Skeletal muscle tissue (tissue), 4 donors: ENCODE results near the gene SLC4A8. TPM values are rescaled to one million over a fixed set of nuclear protein-coding genes. Genes with fewer than 3 reads are reported as not detected.

Experiments
- H3K27ac ChIP-seq: one replicate; pipeline ENCODE4 v1.7.0; 2013; ENCODE audit warnings: mild to moderate bottlenecking, low read depth, low read length, inconsistent platforms
- H3K27me3 ChIP-seq, 3 donors: one replicate each; pipeline ENCODE4 v1.7.0; 2013; ENCODE audit warnings: low read length in 3 of 3; ENCODE audit not compliant: control insufficient read depth in 3 of 3, insufficient read depth in 3 of 3
- H3K36me3 ChIP-seq, 3 donors: one replicate each; pipeline ENCODE4 v1.7.0; 2013; ENCODE audit warnings: low read length in 3 of 3; ENCODE audit not compliant: control insufficient read depth in 3 of 3, insufficient read depth in 3 of 3
- H3K4me1 ChIP-seq, 3 donors: one replicate each; pipeline ENCODE4 v1.7.0; 2013; ENCODE audit warnings: low read length in 3 of 3, mild to moderate bottlenecking in 3 of 3; ENCODE audit not compliant: control insufficient read depth in 3 of 3, insufficient read depth in 3 of 3
- H3K4me3 ChIP-seq, 3 donors: one replicate each; pipeline ENCODE4 v1.7.0; 2013; ENCODE audit warnings: low read length in 3 of 3
- H3K9ac ChIP-seq, 3 donors: one replicate each; pipeline ENCODE4 v1.7.0; 2013; ENCODE audit warnings: low read length in 3 of 3, mild to moderate bottlenecking in 3 of 3, moderate library complexity in 2 of 3, low read depth in 1 of 3
- H3K9me3 ChIP-seq, 3 donors: one replicate each; pipeline ENCODE4 v1.7.0; 2013; ENCODE audit warnings: low read length in 3 of 3; ENCODE audit not compliant: control insufficient read depth in 3 of 3
- total RNA-seq: library from RNA; depleted of rRNA; stranded (reverse); fragments of >200 nt; gene quantifications from one replicate; pipeline ENCODE4 v1.2.3, GENCODE V29; 2014
- donor health status: Osteomylitis.

Gene SLC4A8
- 0.52 TPM for total RNA-seq

DNA sequence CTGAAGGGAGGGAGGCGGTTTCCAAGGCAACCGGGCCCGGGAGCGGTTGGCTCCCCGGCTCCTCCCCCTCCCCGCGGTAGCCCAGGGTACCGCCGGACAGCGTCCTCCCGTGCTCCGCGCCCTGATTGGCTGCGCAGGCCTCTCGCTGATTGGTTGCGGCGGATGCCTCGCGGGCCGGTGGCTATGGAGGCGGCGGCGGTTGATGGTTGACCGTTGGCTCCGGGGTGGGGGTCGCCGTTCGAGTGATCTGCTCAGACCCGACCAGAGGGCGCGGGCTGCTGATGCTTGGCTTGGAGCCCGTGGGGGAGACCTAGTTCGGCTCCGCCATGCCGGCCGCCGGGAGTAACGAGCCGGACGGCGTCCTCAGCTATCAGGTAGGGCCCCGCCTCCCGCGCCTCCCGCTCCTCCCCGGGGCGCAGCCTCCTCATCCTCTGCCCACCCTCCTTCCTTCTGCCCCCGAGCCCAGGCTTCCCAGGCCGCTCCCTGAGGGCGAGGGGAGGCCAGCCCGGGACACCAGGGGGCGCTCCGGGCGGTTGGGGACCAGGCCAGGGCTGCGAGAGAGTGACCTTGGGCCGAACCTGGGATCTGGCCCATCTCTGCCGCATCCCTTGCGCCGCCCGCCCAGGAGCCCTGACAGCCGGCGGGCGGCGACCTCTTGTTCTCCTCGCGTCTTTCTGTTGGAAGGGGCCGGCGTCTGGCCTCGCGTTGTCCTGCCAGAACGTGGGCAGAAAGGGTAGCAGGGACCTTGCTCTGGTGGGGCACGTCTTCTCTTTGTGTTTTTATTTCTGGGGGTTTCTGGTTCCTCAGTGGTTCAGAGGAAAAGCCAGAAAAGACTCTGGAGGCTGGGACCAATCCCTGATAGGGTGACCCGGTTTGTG, at the start of gene SLC4A8:
SLC4A8 (plus strand) TSS at position 170 of the 878 bp plus-strand sequence; CDS start at position 327, 157 bp downstream.
- Histone ChIP-seq H3K36me3 (no peaks in the 10 kb centered on the region), H3K9me3 (no peaks in the 10 kb centered on the region), H3K9ac (no peak within 1 kb of the TSS), H3K4me3 (peak within 1 kb of the TSS; percentile 27 to 51 (median 35)), H3K4me1 (peaks cover 0 to 8% (median 0%) of the 10 kb centered on the region in 3 donors), H3K27ac (no peak within 1 kb of the TSS), H3K27me3 (peaks cover 22 to 39% (median 25%) of the 10 kb centered on the region in 3 donors)

DNA sequence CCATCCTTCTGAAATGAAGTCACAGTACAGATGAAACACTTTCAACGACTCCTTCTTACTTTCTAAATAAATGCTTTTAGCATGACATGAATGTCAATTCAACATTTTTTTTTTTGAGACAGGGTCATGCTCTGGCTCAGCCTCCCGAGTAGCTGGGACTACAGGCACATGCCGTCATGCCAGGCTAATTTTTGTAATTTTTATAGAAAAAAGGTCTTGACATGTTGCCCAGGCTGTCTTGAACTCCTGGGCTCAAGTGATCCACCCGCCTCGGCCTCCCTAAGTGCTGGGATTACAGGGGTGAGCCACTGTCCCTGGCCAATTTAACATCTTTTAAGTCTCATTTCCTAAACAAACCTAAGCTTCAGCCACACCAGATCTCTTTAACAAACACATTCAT, 49.8 kb upstream of the SLC4A8 start:
- no peaks in the 10 kb centered on the region for H3K9me3 ChIP-seq
- H3K4me1 ChIP-seq, result peaks cover 4 to 18% (median 17%) of the 10 kb centered on the region in 3 donors
- H3K27ac ChIP-seq, result no peak overlapping the region
- H3K36me3 ChIP-seq, result no peaks in the 10 kb centered on the region
- no peaks in the 10 kb centered on the region for H3K27me3 ChIP-seq
- no peak overlapping the region for H3K9ac ChIP-seq
- H3K4me3 ChIP-seq, result no peak overlapping the region

DNA sequence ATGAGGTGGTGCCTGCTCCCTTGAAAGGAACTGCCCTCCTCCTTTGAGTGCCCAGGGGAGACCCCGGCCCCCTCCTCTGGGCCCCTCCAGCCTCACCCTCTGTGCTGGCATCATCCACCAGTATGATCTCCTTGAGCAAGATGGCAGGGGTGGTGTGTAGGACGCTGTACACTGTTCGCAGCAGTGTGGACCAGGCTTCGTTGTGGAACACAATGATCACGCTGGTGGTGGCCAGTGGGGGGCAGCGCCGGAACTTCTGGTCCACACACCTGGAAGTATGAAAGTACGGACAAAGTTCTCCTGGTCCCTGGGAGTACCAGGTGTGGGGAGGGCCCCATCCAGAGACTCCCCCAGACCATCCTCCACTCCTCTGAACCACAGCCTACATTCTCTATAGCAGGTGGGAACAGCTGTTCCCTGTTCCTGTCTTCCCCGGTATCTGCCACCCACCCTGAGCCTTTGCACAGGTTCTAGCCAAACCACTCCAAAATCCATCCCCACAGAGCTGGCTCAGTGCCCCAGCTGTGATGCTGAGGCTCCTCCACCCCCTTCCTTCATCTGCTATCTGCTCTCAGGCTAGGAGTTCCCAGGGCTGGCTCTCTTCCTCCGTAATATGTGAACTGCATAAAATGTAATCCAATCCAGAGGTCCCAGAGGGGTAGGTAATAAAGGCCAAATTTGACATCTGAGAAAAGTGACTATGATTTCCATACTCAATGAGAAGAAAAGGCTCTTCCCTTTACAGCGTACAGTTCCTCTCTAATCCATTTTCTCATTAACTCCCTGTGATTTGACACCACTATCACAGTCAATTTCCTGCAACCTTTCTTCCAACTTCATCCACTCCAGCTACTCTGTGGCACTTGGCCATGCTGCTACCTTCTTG, 47.3 kb upstream of the SLC4A8 start:
- Histone ChIP-seq H3K9me3 (no peaks in the 10 kb centered on the region), H3K4me3 (no peak overlapping the region), H3K27me3 (no peaks in the 10 kb centered on the region), H3K4me1 (peaks cover 0 to 8% (median 6%) of the 10 kb centered on the region in 3 donors), H3K36me3 (no peaks in the 10 kb centered on the region), H3K27ac (no peak overlapping the region), H3K9ac (no peak overlapping the region)

DNA sequence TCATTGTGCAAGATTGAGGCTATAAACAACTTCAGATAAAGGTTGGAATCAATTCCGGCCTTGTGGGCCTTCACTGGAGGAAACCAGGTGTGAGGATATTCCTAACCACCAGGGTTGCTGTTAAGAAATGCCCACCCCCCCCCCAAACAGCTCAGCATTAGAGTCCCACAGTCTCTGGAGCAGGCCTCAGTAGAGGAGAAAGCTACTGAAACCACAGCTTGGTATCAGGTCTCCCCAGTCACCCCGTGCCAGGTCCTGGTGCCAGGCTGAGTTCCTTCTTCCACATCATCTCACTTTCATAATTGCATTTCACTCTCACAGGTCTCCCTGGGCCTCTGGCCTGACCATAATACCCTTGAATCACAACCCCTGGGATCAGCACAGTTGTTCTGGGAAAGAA, 45.9 kb upstream of the SLC4A8 start:
- H3K36me3 ChIP-seq, result no peaks in the 10 kb centered on the region
- no peaks in the 10 kb centered on the region for H3K9me3 ChIP-seq
- H3K9ac ChIP-seq, result no peak overlapping the region
- H3K27ac ChIP-seq, result no peak overlapping the region
- H3K27me3 ChIP-seq, result no peaks in the 10 kb centered on the region
- H3K4me1 ChIP-seq, result peaks cover 0 to 8% (median 6%) of the 10 kb centered on the region in 3 donors
- H3K4me3 ChIP-seq, result no peak overlapping the region

DNA sequence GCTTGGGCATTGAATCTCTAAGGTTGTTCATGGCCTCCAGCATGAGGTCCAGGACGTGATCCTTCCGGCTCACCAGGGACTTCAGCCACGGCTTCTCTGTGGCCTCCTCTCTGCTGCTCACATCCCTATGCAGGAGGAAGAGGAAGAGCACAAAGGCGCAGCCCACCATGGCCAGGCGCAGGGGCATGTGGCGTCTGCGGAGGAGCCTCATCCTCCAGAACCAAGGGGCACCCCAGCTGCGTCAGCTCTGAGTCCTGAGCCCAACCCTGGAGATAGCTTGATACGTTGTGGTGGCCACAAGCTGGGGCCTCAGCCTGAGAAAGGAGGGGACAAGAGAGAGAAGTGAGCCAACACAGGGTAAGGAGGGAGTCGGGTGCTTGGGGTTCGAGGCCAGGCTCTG, 45.1 kb upstream of the SLC4A8 start:
- Histone ChIP-seq H3K27ac (no peak overlapping the region), H3K36me3 (no peaks in the 10 kb centered on the region), H3K9ac (no peak overlapping the region), H3K4me1 (peaks cover 0 to 8% (median 4%) of the 10 kb centered on the region in 3 donors), H3K4me3 (no peak overlapping the region), H3K27me3 (no peaks in the 10 kb centered on the region), H3K9me3 (no peaks in the 10 kb centered on the region)

DNA sequence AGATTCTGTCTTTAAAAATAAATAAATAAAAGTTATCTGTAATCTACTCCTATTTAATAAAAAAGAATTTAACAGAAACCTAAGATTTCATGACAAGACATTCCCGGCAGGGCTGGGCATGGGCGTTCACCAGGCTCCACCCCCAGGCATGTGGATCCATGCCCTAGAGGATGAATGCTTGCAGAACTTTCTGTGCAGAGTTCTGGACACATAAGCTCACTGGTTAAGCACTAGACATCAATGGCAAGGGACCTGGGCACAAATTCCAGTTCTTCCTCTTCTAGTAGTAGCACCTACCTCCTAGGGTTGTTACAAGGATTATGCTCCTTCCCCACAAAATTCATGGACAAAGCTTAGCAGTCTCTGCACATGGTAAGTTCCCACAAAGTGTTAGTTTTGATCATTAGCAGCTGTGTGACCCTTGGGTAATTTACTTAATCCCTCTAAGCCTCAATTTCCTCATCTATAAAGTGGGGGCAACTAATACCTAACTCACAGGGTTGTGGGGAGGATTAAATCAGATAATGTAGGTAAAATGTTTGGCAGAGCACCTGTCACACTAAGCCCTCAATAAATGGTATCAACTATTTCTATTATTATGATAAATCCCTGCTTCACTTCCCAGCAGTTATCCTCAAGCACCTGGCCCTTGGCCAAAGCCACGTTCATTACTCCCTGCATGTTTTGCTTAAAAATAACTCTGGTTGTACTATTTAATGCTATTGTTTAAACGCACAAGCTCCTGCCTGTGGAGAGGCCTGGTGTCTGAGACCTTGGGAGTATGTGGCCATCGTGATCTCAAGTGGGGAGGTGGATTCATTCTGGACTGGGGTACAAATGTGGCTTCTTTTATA, 43.2 kb upstream of the SLC4A8 start:
- peaks cover 0 to 8% (median 0%) of the 10 kb centered on the region in 3 donors for H3K4me1 ChIP-seq
- H3K9ac ChIP-seq, result no peak overlapping the region

DNA sequence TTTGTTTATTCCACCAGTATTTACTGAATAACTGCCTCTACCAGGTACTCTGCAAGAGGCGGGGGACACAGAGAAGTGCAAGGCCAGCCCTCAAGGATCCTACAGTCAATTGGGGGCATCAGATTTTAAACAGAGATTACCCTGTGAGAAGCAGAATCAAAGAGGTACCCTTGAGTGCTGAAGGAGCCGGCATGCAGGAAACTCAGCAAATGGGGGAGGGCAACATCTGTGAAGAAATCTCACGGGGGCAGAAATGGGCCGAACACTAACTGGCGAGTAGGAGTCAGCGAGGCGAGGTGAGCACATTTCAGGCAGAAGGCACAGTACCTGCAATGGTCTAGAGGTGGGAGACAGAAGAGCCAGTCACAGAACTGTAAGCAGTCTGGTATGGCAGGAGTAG, 42.5 kb upstream of the SLC4A8 start:
- H3K36me3 ChIP-seq, result no peaks in the 10 kb centered on the region
- H3K27ac ChIP-seq, result no peak overlapping the region
- H3K9me3 ChIP-seq, result no peaks in the 10 kb centered on the region
- no peak overlapping the region for H3K9ac ChIP-seq
- no peaks in the 10 kb centered on the region for H3K27me3 ChIP-seq
- no peak overlapping the region for H3K4me3 ChIP-seq
- H3K4me1 ChIP-seq, result peaks cover 0 to 8% (median 0%) of the 10 kb centered on the region in 3 donors

More for the DNA sequence above, 43.2 kb upstream of the SLC4A8 start:
- Histone ChIP-seq H3K4me3 (no peak overlapping the region), H3K27me3 (no peaks in the 10 kb centered on the region), H3K36me3 (no peaks in the 10 kb centered on the region), H3K27ac (no peak overlapping the region), H3K9me3 (no peaks in the 10 kb centered on the region)

DNA sequence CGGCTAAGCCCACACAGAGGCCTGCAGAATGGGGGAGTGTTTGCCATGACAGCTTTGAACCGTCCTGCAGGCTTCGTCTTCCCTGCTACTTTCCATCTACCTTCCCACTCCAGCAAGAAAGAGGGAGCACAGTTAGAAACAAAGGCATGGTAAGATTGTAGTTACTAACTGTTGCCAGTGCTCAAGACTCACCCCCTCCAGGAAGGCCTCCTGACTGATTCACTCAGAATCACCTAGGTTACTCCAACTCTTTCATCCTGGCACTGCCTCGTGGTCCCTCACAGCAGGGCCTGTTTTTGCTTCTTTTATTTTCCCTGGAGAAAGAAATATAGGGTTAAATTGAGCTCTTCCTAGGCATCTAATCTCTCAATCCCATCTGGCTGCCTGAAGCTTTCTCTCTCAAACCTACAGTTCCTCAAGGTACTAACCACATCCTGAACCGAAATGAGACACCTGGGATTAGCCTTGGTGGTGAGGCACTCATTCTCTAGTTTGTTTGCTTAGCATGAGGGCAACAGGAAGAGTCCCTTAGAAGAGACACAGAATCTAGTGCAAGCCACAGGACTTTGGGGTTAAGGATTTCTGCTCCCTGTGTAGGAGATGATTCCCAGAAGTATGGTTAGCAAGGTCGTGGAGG, 41.2 kb upstream of the SLC4A8 start:
- Histone ChIP-seq H3K9me3 (no peaks in the 10 kb centered on the region), H3K27ac (no peak overlapping the region), H3K4me3 (no peak overlapping the region), H3K4me1 (peaks cover 0 to 2% (median under 1%) of the 10 kb centered on the region in 3 donors), H3K27me3 (no peaks in the 10 kb centered on the region), H3K36me3 (no peaks in the 10 kb centered on the region), H3K9ac (no peak overlapping the region)

DNA sequence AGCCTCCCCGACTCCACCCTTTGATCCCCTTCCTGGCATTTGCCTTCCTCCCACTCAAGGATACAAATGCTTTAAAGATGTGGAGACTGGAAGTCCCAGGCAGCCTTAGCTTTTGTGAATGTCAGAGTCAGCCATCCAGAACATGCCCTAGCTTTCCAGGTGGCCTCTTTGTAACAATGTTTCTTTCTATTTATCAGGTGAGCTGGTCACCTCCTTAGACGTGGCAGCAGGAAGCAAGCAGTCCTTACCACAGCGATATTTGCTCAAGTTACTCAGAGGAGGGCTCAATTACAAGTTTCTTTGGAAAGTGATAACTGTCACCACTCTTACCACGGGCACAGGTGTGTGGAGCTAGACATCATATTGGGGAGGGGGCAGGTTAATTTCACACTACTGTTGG, 38.3 kb upstream of the SLC4A8 start:
- H3K9ac ChIP-seq, result no peak overlapping the region
- H3K9me3 ChIP-seq, result no peaks in the 10 kb centered on the region
- no peak overlapping the region for H3K27ac ChIP-seq
- H3K4me3 ChIP-seq, result no peak overlapping the region
- H3K4me1 ChIP-seq, result peaks cover 4 to 5% (median 4%) of the 10 kb centered on the region in 3 donors
- peaks cover 6 to 11% (median 9%) of the 10 kb centered on the region in 3 donors for H3K27me3 ChIP-seq
- H3K36me3 ChIP-seq, result no peaks in the 10 kb centered on the region
